ENCODE results near the gene PCNX3.

Gene PCNX3

GRCh38 chr11:65641297-65642013, 25.9 kb downstream of the PCNX3 start:
- DNase-seq: no peak

DNA sequence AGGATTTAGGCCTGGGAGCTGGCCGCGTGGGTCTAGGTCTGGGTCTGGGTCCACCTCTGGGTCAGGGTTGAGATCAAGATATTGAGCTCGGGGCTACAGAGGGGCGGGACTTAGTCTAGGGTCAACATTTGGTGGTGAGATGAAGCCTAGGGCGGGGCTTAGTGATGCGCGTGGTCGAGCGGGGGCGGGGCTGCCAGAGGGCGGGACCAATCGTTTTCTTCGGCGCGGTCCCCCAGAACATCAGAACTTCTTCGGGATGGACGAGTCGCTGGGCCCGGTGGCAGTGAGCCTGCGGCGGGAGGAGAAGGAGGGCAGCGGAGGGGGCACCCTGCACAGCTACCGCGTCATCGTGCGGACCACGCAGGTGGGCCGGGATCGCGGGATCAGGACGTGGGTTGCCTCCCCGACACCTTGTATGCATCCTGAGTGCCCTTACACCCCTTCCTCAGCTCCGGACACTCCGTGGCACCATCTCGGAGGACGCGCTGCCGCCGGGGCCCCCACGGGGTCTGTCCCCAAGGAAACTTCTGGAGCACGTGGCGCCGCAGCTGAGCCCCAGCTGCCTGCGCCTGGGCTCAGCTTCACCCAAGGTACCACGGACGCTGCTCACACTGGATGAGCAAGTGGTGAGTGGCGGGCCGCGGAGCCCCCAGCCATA, 26.6 kb downstream of the PCNX3 start:
- DNase-seq: no peak

DNA sequence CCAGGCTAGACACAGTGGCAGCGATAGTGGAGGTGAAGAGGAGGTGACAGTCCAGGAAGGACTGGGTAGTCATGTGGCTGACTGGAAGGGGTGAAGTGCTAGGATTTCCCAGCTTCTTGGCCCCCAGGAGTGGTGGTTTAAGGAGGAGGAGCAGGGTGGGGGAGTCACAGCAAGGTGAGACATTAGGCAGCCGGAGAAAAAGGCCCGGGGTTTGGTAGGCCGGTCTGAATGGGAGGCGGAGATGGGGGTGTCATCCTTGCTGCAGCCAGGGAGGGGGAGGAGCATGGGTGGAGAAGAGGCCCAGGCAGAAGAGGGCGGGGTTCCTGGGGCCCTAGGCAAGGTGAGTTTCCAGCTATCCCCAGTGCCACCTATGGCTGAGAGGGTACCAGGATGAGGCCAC, 28.4 kb downstream of the PCNX3 start:
- DNase-seq: no peak

DNA sequence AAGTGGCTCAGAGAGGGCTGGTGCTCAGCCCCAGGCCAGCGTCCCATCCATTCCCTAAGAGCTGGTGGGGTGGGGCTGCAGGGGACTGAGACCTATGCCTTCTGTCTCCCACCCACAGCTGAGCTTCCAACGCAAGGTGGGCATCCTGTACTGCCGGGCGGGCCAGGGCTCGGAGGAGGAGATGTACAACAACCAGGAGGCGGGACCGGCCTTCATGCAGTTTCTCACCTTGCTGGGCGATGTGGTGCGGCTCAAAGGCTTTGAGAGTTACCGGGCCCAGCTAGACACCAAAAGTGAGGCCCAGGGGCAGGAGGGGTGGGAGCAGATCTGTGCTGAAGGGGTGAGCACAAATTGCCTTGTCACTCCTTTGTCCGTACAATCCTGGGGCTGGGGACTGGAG, 29.3 kb downstream of the PCNX3 start:
- no peak for DNase-seq

DNA sequence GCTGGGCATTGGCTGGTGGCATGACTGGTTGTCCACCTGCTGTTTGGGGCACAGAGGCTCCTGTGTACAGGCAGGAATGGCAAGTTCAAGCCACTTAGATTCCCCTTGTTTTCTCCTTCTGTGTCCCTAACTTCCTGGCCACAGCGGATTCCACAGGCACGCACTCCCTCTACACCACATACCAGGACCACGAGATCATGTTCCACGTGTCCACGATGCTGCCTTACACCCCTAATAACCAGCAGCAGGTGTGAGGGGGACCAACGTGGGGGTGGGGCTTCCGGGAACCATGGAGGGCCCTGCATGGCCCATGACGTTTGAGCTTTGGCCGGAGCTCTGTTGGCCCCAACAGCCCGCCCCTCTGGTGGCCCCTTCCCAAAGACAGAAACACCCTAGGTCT, 30.1 kb downstream of the PCNX3 start:
- DNase-seq: no peak

DNA sequence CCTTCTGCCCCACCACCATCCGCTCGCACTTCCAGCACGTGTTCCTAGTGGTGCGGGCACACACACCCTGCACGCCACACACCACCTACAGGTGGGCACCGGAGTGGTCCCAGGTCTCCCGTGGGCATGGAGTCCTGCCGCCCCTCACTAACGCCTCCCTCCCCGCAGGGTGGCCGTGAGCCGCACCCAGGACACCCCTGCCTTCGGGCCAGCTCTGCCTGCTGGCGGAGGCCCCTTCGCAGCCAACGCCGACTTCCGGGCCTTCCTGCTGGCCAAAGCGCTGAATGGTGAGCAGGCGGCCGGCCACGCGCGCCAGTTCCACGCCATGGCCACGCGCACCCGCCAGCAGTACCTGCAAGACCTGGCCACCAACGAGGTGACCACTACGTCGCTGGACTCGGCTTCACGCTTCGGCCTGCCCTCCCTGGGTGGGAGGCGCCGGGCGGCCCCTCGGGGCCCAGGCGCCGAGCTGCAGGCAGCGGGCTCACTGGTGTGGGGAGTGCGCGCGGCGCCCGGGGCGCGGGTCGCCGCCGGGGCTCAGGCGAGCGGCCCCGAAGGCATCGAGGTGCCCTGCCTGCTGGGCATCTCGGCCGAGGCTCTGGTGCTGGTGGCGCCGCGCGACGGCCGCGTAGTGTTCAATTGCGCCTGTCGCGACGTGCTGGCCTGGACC, 30.8 kb downstream of the PCNX3 start:
- no peak for DNase-seq

DNA sequence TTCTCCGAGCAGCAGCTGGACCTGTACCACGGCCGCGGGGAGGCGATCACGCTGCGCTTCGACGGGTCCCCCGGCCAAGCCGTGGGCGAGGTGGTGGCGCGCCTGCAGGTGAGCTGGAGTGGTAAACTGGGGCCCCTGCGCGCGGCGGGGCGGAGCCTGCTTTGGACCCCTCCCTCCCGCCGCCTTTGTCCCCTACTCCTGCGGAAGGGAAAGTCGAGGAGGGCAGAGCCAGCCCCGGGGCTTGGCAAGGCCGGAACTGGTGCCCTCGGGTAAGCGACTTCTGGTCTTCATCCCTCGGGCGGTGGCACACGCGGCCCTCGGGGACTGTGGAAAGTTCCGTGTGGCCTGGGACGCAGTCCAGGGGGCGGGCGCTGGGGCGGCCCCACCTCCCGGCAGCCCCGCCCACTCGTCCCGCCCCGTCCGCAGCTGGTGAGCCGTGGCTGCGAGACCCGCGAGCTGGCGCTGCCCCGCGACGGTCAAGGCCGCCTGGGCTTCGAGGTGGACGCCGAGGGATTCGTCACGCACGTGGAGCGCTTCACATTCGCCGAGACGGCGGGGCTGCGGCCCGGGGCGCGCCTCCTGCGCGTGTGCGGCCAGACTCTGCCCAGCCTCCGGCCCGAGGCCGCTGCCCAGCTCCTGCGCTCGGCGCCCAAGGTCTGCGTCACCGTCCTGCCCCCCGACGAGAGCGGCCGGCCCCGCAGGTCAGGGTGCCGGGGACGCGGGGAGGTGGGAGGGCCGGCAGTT, 31.6 kb downstream of the PCNX3 start:
- no peak for DNase-seq

GRCh38 chr11:65648997-65649493, 33.5 kb downstream of the PCNX3 start:
- no peak for DNase-seq

DNA sequence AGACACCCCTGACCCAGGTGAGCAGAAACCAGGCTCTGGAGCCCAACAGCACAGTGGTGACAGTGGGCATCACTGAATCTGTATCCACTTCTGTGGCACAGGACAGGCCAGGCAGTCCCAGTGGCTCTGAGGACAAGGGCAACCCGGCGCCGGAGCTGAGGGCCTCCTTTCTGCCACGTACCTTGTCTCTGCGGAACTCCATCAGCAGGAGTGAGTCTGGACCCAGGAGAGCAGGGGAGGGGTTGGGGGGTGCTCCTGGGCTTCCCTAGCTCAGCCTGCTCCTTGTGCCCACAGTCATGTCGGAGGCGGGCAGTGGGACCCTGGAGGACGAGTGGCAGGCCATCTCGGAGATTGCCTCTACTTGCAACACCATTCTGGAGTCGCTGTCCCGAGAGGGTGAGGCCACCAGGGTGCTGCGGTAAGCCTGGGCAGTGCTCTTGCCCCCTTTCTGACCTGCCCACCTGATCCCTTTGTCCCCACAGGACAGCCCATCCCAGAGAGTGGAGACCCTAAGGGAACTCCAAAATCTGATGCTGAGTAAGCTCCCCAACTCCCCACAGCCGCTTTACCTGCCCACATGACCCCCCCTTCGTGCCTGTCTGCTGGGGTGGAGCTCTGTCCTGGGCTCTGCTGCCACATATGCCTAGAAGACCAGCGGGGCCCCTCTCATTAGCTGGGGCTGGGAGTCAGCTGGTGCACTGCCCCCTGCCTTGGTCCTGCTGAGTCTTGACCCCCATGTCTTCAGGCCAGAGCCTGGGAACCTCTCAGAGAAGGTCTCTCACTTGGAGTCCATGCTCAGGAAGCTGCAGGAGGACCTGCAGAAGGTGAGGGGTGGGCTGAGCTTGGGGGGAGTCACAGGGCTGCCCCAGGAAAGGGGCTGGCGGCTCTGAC, 34.3 kb downstream of the PCNX3 start:
- no peak for DNase-seq

DNA sequence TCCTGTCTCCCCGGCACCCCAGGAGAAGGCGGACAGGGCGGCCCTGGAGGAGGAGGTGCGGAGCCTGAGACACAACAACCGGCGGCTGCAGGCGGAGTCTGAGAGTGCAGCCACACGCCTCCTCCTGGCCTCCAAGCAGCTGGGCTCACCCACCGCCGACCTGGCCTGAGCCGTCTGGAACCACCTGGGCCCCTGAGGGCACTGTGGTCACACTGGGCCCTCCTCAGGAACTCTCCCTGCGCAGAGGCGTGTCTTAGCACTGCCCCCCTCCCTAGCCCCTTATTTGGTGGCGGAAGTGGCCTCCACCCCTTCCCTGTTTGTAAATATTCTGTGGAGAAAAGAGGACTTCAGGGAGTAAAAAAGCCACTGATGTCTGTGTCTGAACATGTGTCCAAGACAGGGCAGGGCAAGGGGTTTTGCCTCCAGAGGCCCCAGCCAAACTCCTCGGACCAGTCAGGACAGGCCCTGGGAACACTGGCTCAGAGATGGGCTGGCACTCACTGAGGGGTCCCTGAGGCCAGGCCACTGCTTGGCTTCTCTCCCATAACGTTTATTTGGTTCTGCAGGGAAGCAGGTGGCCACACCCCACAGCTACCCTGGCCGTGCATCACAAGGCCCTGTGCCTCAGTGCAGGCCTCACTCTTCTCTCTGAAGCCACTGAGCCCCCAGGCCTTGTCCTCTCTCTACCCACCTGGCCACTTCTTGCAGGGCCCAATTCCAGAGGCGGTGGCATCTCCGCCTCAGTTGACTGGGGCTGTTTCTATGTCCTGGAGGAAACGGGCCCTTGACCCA, 35.2 kb downstream of the PCNX3 start:
- DNase-seq: no peak

GRCh38 chr11:65651339-65651588, 35.7 kb downstream of the PCNX3 start:
- no peak for DNase-seq

GRCh38 chr11:65651589-65652510, 36.3 kb downstream of the PCNX3 start:
- no peak for DNase-seq

DNA sequence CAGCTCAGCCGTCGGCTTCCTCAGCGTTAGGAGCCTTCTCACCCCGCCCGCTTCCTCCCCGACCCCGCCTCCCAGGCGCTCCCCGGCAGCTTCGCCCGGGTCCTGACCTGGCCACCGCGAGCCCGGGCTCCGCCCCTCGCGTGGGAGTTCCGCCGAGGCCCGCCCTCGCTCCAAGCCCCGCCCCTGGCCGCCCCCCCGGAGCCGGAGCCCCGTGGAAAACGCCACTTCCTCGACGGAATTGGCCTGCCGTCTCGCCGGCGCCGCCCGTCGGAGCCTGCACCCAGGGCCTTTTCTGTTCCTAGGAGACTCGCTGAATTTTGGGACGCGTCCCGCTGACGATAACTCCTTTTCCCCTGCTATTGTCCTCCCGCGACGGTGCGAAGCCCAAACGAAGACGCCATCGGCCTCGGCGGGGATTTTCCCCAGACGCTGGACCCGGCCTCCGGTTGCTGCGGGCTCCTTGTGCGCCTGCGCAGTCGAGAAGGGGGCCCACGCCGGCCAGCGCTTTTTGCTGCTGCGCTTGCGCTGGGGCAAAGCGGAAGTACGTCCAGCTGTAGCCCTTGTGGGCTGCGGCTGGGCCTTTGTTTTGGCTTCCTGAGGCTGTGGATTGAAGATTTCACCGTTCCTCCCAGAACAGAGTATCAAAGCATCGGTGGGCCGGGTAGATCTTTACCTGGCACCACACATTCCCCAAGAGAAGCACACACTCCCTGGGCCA, 37.1 kb downstream of the PCNX3 start:
- DNase-seq: peak; percentile 94

GRCh38 chr11:65653229-65654225, 38.0 kb downstream of the PCNX3 start:
- DNase-seq: no peak

- DNase-seq: no peak
These were observed 39.1 kb downstream of the PCNX3 start for GRCh38 chr11:65654375-65655349.

GRCh38 chr11:65655570-65656332, 40.2 kb downstream of the PCNX3 start:
- no peak for DNase-seq

Data from activated CD4-positive, alpha-beta T cell treated with anti-CD3 and anti-CD28 coated beads, Interleukin-2, amount 50 U/mL, for 1 hour (primary cell).